ENCODE results near the gene ITPR1.

Gene ITPR1

DNA sequence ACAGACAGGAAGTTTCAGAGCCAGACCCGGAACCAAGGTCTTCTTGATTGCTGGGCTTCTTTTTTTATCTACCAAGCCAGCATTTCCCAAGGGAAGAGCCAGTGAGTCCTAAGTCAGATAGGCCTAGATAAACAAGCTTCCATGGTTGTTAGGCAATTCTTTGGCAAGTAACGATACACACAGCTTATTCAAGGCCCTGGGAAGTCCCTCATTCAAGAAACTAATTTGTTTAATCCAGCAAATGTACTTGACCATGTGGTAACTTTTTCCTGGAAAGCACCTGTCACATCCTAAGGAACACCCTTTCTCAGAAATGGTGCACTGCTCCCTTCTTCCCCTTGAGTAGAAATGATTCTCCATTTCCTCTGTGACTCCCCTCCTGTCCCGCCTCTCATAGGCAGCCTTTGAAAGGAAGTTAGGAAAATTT is 209.9 kb downstream of the ITPR1 start:
- H3K27me3 ChIP-seq (replicated peaks; ENCODE audit: control insufficient read depth, insufficient read depth, low read length) = no peaks in the 10 kb centered on the region
- no peak for DNase-seq (ENCODE audit: low read depth)
- no peak overlapping the region for H3K4me3 ChIP-seq (ENCODE audit: low read length)
- no peak overlapping the region for H3K9ac ChIP-seq (ENCODE audit: low read length)
- H3K36me3 ChIP-seq (ENCODE audit: control insufficient read depth, insufficient read depth, low read length, severe bottlenecking) = peaks cover 4% of the 10 kb centered on the region
- no peaks in the 10 kb centered on the region for H3K9me3 ChIP-seq (ENCODE audit: control insufficient read depth, low read length)
- peaks cover 11% of the 10 kb centered on the region for H3K4me1 ChIP-seq (ENCODE audit: control insufficient read depth, insufficient read depth, low read length)

DNA sequence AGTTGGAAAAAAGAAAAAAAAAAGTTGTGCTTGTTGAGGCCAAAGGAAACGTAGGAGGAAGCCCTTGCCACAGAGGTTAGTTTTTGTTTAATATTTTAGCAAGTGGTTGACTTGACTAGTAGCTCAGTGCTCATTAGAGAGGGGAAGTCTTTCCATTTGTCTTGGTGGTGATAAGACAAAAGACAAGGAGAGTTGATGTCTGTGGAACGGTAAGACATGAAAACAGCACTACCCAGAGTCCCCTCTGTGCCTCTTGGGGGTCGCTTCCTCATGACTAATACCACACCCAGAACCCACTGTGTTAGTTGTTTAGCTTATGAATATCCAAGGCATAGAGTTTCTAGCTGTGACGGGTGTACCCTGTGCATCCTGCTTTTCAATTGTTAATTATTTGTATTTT is 211.4 kb downstream of the ITPR1 start:
- Histone ChIP-seq H3K4me1 (ENCODE audit: control insufficient read depth, insufficient read depth, low read length) (peaks cover 11% of the 10 kb centered on the region), H3K9ac (ENCODE audit: low read length) (no peak overlapping the region), H3K36me3 (ENCODE audit: control insufficient read depth, insufficient read depth, low read length, severe bottlenecking) (peaks cover 4% of the 10 kb centered on the region), H3K27me3 (replicated peaks; ENCODE audit: control insufficient read depth, insufficient read depth, low read length) (no peaks in the 10 kb centered on the region), H3K9me3 (ENCODE audit: control insufficient read depth, low read length) (no peaks in the 10 kb centered on the region), H3K4me3 (ENCODE audit: low read length) (no peak overlapping the region)
- no peak for DNase-seq (ENCODE audit: low read depth)

DNA sequence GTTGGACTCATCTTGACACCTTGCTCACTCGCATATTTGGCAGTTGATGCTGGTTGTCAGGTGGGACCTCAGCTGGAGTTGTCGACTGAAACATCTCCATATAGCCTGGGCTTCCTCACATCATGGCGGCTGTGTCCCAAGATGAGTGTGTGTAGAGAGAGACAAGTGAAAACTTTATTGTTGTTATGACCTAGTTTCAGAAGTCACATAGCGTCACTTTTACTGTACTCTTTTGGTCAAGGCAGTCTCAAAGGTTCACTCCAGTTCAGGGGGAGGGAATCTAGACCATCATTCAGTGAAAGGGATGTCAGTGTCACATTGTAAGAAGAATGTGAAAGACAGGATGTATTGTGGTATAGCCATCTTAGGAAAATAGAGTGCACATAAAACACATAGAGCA is 214.2 kb downstream of the ITPR1 start:
- Histone ChIP-seq H3K27me3 (replicated peaks; ENCODE audit: control insufficient read depth, insufficient read depth, low read length) (no peaks in the 10 kb centered on the region), H3K36me3 (ENCODE audit: control insufficient read depth, insufficient read depth, low read length, severe bottlenecking) (peaks cover 4% of the 10 kb centered on the region), H3K4me1 (ENCODE audit: control insufficient read depth, insufficient read depth, low read length) (peaks cover 11% of the 10 kb centered on the region), H3K4me3 (ENCODE audit: low read length) (no peak overlapping the region), H3K9me3 (ENCODE audit: control insufficient read depth, low read length) (no peaks in the 10 kb centered on the region), H3K9ac (ENCODE audit: low read length) (no peak overlapping the region)
- no peak for DNase-seq (ENCODE audit: low read depth)

DNA sequence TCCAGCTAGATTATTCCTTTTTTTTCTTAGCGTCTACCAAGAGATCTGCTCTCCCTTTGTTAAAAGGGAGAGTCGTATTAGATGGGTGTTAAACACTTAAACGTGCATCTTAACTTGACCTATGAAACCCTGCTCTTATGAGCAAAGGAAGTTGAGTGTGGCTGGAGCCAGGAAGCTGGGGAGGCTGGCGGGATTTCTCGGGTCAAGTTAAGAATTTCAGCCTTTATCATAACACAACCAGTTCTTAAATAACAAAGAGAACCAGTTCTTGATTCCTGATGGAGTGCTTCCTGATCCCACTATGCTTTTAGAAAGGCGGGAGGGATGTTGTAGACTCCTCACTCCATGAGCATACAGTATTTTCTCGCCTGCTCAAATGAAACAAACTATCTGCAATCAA is 215.1 kb downstream of the ITPR1 start:
- no peaks in the 10 kb centered on the region for H3K27me3 ChIP-seq (replicated peaks; ENCODE audit: control insufficient read depth, insufficient read depth, low read length)
- H3K9ac ChIP-seq (ENCODE audit: low read length) = no peak overlapping the region
- H3K4me1 ChIP-seq (ENCODE audit: control insufficient read depth, insufficient read depth, low read length) = peaks cover 3% of the 10 kb centered on the region
- no peak for DNase-seq (ENCODE audit: low read depth)
- peaks cover 4% of the 10 kb centered on the region for H3K36me3 ChIP-seq (ENCODE audit: control insufficient read depth, insufficient read depth, low read length, severe bottlenecking)
- no peaks in the 10 kb centered on the region for H3K9me3 ChIP-seq (ENCODE audit: control insufficient read depth, low read length)
- no peak overlapping the region for H3K4me3 ChIP-seq (ENCODE audit: low read length)

DNA sequence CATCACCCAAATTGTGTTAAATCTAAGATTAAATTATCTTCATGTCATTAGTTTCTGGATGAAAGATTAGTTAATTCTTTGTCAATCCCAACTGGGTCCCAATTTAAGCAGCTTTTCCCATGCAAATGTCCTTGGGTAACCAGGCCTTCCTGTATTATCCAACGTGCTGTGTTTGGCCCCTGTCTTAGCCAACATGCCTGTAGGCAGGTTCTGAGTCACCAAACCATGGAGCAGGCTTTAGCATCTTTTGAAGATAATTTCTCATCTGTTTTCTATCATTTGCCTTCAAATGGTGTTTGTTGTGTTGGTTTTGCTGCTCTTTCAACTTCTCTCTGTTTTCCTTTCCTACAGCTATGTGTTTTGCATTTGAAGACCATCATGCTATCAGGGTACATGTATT is 216.2 kb downstream of the ITPR1 start:
- H3K9ac ChIP-seq (ENCODE audit: low read length) = no peak overlapping the region
- DNase-seq (ENCODE audit: low read depth) = peak; percentile 57
- no peaks in the 10 kb centered on the region for H3K9me3 ChIP-seq (ENCODE audit: control insufficient read depth, low read length)
- no peak overlapping the region for H3K4me3 ChIP-seq (ENCODE audit: low read length)
- peaks cover 4% of the 10 kb centered on the region for H3K36me3 ChIP-seq (ENCODE audit: control insufficient read depth, insufficient read depth, low read length, severe bottlenecking)
- H3K27me3 ChIP-seq (replicated peaks; ENCODE audit: control insufficient read depth, insufficient read depth, low read length) = no peaks in the 10 kb centered on the region
- no peaks in the 10 kb centered on the region for H3K4me1 ChIP-seq (ENCODE audit: control insufficient read depth, insufficient read depth, low read length)

DNA sequence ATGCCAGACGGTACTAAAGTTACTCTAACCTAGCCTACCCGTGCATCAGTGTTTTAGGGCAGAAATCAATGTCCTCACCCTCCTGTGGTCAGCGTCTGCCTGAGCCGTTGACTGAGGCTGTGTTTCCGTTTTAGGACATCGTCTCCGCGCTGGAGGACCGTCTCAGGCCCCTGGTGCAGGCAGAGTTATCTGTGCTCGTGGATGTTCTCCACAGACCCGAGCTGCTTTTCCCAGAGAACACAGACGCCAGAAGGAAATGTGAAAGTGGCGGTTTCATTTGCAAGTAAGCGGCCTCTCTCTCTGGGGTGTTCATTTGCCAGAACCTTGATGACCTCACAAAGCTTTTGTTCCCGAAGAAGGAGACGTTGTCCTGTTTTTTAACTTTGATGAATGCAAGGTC is 217.0 kb downstream of the ITPR1 start:
- no peak overlapping the region for H3K9ac ChIP-seq (ENCODE audit: low read length)
- no peaks in the 10 kb centered on the region for H3K27me3 ChIP-seq (replicated peaks; ENCODE audit: control insufficient read depth, insufficient read depth, low read length)
- no peaks in the 10 kb centered on the region for H3K9me3 ChIP-seq (ENCODE audit: control insufficient read depth, low read length)
- no peak overlapping the region for H3K4me3 ChIP-seq (ENCODE audit: low read length)
- DNase-seq (ENCODE audit: low read depth) = no peak
- peaks cover 4% of the 10 kb centered on the region for H3K36me3 ChIP-seq (ENCODE audit: control insufficient read depth, insufficient read depth, low read length, severe bottlenecking)
- H3K4me1 ChIP-seq (ENCODE audit: control insufficient read depth, insufficient read depth, low read length) = no peaks in the 10 kb centered on the region

DNA sequence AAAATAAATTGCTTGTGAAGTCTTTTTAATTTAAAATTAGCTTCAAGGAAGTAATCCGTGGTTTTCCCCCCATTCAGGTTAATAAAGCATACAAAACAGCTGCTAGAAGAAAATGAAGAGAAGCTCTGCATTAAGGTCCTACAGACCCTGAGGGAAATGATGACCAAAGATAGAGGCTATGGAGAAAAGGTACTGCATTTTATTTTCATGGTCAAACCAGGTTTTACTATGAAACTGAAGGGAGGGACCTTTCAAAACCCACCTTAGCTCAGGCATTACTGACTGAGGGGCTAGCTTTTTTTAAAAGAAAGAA is 218.5 kb downstream of the ITPR1 start:
- Histone ChIP-seq H3K9ac (ENCODE audit: low read length) (no peak overlapping the region), H3K36me3 (ENCODE audit: control insufficient read depth, insufficient read depth, low read length, severe bottlenecking) (peaks cover 4% of the 10 kb centered on the region), H3K4me1 (ENCODE audit: control insufficient read depth, insufficient read depth, low read length) (peaks cover 4% of the 10 kb centered on the region), H3K9me3 (ENCODE audit: control insufficient read depth, low read length) (no peaks in the 10 kb centered on the region), H3K27me3 (replicated peaks; ENCODE audit: control insufficient read depth, insufficient read depth, low read length) (no peaks in the 10 kb centered on the region), H3K4me3 (ENCODE audit: low read length) (no peak overlapping the region)
- DNase-seq (ENCODE audit: low read depth) = no peak

DNA sequence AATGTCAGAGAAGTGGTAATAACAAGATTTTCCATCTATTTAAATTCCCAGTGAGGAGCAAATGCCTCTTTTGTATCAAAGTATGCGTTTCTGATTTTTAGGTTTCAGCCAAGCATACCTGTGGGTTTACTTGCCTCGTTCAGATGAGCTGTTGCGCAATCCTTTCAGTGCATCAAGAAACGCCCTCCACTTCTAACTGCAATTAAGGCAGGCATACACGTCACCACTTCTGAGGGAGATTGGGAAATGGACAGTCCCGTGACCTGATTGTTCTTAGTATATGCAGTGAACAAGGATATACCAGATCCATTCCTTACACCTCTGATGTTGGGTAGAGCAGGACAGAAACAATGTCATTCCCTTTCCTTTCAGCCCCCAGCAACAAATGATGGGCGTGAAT is 219.0 kb downstream of the ITPR1 start:
- no peak overlapping the region for H3K4me3 ChIP-seq (ENCODE audit: low read length)
- H3K36me3 ChIP-seq (ENCODE audit: control insufficient read depth, insufficient read depth, low read length, severe bottlenecking) = peaks cover 4% of the 10 kb centered on the region
- H3K27me3 ChIP-seq (replicated peaks; ENCODE audit: control insufficient read depth, insufficient read depth, low read length) = no peaks in the 10 kb centered on the region
- no peak overlapping the region for H3K9ac ChIP-seq (ENCODE audit: low read length)
- H3K9me3 ChIP-seq (ENCODE audit: control insufficient read depth, low read length) = no peaks in the 10 kb centered on the region
- peaks cover 8% of the 10 kb centered on the region for H3K4me1 ChIP-seq (ENCODE audit: control insufficient read depth, insufficient read depth, low read length)
- DNase-seq (ENCODE audit: low read depth) = no peak

DNA sequence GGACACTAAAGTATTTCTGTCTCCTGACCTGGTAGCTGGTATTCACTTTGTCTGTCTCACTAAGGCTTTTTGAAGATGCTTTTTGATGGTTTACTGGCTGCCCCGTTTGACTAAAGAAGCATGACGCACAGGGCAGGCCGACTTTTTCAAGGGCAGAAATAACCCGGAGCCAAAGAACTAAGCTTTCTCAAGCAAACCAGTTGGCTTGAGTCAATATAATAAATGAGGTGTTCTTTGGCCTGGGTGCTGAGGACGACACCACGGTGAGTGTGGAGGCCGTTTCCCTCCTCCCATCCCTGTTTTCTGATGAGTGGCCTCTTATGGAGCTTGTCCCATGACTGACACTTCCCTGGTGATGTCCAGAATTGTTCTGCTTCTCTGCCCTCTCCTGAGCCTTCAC is 220.9 kb downstream of the ITPR1 start:
- Histone ChIP-seq H3K36me3 (ENCODE audit: control insufficient read depth, insufficient read depth, low read length, severe bottlenecking) (no peaks in the 10 kb centered on the region), H3K4me3 (ENCODE audit: low read length) (no peak overlapping the region), H3K27me3 (replicated peaks; ENCODE audit: control insufficient read depth, insufficient read depth, low read length) (no peaks in the 10 kb centered on the region), H3K9ac (ENCODE audit: low read length) (no peak overlapping the region), H3K9me3 (ENCODE audit: control insufficient read depth, low read length) (no peaks in the 10 kb centered on the region), H3K4me1 (ENCODE audit: control insufficient read depth, insufficient read depth, low read length) (peaks cover 9% of the 10 kb centered on the region)
- no peak for DNase-seq (ENCODE audit: low read depth)

DNA sequence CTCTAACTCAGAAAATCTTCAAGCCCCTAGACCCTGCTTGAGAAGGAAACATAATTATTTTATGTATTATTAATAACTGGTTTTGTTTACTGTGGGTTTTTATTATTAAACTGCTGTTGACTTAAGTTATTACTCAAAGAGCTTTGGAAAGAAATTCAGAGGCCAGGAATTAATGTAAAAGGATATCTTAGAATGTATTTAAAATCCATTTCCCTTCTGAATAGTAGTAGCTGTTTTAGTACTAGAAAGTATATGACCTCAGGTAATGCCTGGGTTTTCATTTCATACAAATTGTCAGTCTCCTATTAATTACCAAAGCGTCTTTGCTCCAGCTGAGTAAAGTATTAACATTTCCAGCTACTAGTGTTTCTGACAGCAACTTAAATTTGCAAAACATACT is 223.1 kb downstream of the ITPR1 start:
- no peaks in the 10 kb centered on the region for H3K27me3 ChIP-seq (replicated peaks; ENCODE audit: control insufficient read depth, insufficient read depth, low read length)

DNA sequence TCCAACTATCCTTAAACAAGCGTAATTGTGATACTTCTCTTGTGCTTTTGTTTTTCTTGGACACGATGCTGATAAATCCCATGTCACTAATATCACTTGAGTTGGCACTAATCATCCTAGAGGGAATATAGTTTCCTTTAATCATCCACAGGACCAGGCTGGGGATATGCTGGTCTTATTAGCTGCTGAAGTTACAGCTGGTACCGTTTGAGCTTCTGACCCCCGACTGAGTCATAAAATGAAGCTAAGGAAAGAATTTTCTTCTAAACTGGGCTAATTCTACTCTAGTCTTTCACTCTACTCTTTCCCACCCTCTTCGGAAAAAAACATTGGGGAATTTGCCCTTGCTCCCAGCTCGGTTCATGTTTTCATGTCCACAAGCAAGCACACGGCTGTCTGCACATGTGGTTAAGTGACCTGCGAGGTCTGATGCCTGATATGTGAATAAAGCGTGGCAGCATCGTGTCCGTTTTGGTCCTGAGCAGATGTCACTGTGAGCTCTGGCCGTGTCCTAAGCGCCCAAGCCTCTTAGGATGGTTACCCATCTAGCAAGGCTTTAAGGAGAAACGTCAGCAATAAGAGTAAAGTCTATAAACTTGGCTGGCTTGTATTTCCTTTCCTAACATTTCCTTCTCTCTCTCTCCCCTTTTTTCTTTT is 223.7 kb downstream of the ITPR1 start:
- peak; percentile 80 for DNase-seq (ENCODE audit: low read depth)
- Histone ChIP-seq H3K27me3 (replicated peaks; ENCODE audit: control insufficient read depth, insufficient read depth, low read length) (no peaks in the 10 kb centered on the region), H3K9ac (ENCODE audit: low read length) (no peak overlapping the region), H3K9me3 (ENCODE audit: control insufficient read depth, low read length) (no peaks in the 10 kb centered on the region), H3K4me3 (ENCODE audit: low read length) (no peak overlapping the region), H3K4me1 (ENCODE audit: control insufficient read depth, insufficient read depth, low read length) (peaks cover 27% of the 10 kb centered on the region), H3K36me3 (ENCODE audit: control insufficient read depth, insufficient read depth, low read length, severe bottlenecking) (no peaks in the 10 kb centered on the region)

More for the DNA sequence above, 223.1 kb downstream of the ITPR1 start:
- Histone ChIP-seq H3K36me3 (ENCODE audit: control insufficient read depth, insufficient read depth, low read length, severe bottlenecking) (no peaks in the 10 kb centered on the region), H3K4me1 (ENCODE audit: control insufficient read depth, insufficient read depth, low read length) (peaks cover 21% of the 10 kb centered on the region), H3K9me3 (ENCODE audit: control insufficient read depth, low read length) (no peaks in the 10 kb centered on the region), H3K9ac (ENCODE audit: low read length) (no peak overlapping the region), H3K4me3 (ENCODE audit: low read length) (no peak overlapping the region)
- DNase-seq (ENCODE audit: low read depth) = no peak

DNA sequence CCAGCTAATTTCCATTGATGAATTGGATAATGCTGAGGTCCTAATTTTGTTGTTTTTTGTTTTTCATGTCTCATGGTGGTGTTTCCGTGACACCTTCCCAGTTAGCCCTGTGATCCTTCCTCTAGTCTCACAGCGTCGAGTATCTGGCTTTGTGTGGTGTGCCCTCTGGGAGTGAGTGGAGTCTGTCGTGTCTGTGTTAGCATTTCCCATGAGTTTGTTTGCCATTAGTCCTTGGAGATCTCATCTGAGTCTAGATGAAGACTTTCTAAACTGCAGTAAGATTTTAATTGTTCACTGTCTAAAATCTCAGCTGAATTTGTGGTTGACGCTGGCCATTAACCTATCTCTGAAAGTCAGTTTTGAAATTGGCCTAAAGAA is 224.2 kb downstream of the ITPR1 start:
- H3K4me3 ChIP-seq (ENCODE audit: low read length) = no peak overlapping the region
- H3K27me3 ChIP-seq (replicated peaks; ENCODE audit: control insufficient read depth, insufficient read depth, low read length) = no peaks in the 10 kb centered on the region
- DNase-seq (ENCODE audit: low read depth) = no peak
- no peak overlapping the region for H3K9ac ChIP-seq (ENCODE audit: low read length)
- no peaks in the 10 kb centered on the region for H3K9me3 ChIP-seq (ENCODE audit: control insufficient read depth, low read length)
- no peaks in the 10 kb centered on the region for H3K36me3 ChIP-seq (ENCODE audit: control insufficient read depth, insufficient read depth, low read length, severe bottlenecking)
- H3K4me1 ChIP-seq (ENCODE audit: control insufficient read depth, insufficient read depth, low read length) = peaks cover 32% of the 10 kb centered on the region

Measured in adipocyte (in vitro differentiated cells).